OCI-LY3 (cell line): ENCODE data around the gene SRPK2.

ENCODE experiments used
- H2AFZ ChIP-seq: fragments of 200-600, 300-600 bp; shearing (Covaris generic); 2 replicates; pipeline ENCODE4 v1.6.0; 2014; ENCODE audit warnings: antibody characterized with exemption, low read depth, low read length
- H3K27ac ChIP-seq: fragments of 200-600, 300-600 bp; sonication (generic); 2 replicates; pipeline ENCODE4 v1.5.1; 2014; ENCODE audit warnings: mild to moderate bottlenecking, low read length, moderate library complexity, mixed read lengths
- H3K27me3 ChIP-seq: fragments of 200-600, 300-600 bp; sonication (generic); 2 replicates; pipeline ENCODE4 v1.6.1; 2014; ENCODE audit warnings: low read depth, low read length, mixed read lengths
- H3K36me3 ChIP-seq: fragments of 200-600, 300-600 bp; sonication (generic); replicated peaks from 2 replicates; pipeline ENCODE3; 2014; ENCODE audit warnings: low read depth, low read length, mixed read lengths
- H3K4me1 ChIP-seq: fragments of 300-600, 200-600 bp; sonication (generic); 2 replicates; pipeline ENCODE4 v1.6.1; 2014; ENCODE audit warnings: low read length, mixed read lengths
- H3K4me2 ChIP-seq: fragments of 200-600, 300-600 bp; sonication (generic); 2 replicates; pipeline ENCODE4 v1.6.1; 2014; ENCODE audit warnings: low read length, mixed read lengths
- H3K4me3 ChIP-seq: fragments of 300-600, 200-600 bp; sonication (generic); 2 replicates; pipeline ENCODE4 v1.5.1; 2014; ENCODE audit warnings: antibody characterized with exemption, mild to moderate bottlenecking, low read length, moderate library complexity
- H3K79me2 ChIP-seq: fragments of 300-600, 200-600 bp; shearing (Covaris generic); 2 replicates; pipeline ENCODE4 v1.6.1; 2014; ENCODE audit warnings: mild to moderate bottlenecking, low read length, mixed read lengths
- H3K9ac ChIP-seq: fragments of 300-600, 200-600 bp; shearing (Covaris generic); 2 replicates; pipeline ENCODE4 v1.6.0; 2014; ENCODE audit warnings: mild to moderate bottlenecking, low read length, moderate library complexity
- H3K9me3 ChIP-seq: fragments of 200-600, 300-600 bp; shearing (Covaris generic); 2 replicates; pipeline ENCODE4 v1.6.1; 2014; ENCODE audit warnings: low read length, mixed read lengths; ENCODE audit not compliant: insufficient read depth
- H4K20me1 ChIP-seq: fragments of 200-600, 300-600 bp; sonication (generic); 2 replicates; pipeline ENCODE4 v1.6.1; 2016; ENCODE audit warnings: low read length, mixed read lengths; ENCODE audit not compliant: insufficient read depth
- CTCF ChIP-seq: fragments of 200-600, 300-600 bp; sonication (generic); IDR thresholded peaks from 2 replicates; pipeline ENCODE4 v1.5.1; 2014; ENCODE audit warnings: antibody characterized with exemption, low read length, low read depth
- EZH2phosphoT487 ChIP-seq: fragments of 200-600 bp; shearing (Covaris generic); IDR thresholded peaks from 2 replicates; pipeline ENCODE4 v1.6.1; 2018; ENCODE audit warnings: antibody characterized with exemption, mixed run types, low read depth

Gene SRPK2

GRCh38 chr7:105139381-105139780, 249.3 kb downstream of the SRPK2 start:
- H3K36me3 ChIP-seq = peaks cover 10% of the 10 kb centered on the region

GRCh38 chr7:105137898-105138297, 250.8 kb downstream of the SRPK2 start:
- H3K27ac ChIP-seq = no peak overlapping the region
- H3K4me2 ChIP-seq = no peak overlapping the region
- no peaks in the 10 kb centered on the region for H3K4me1 ChIP-seq
- H3K9me3 ChIP-seq = no peaks in the 10 kb centered on the region
- H2AFZ ChIP-seq = no peak overlapping the region
- no peak for TF ChIP-seq CTCF
- TF ChIP-seq EZH2phosphoT487 = no peak
- H3K36me3 ChIP-seq = peaks cover 10% of the 10 kb centered on the region
- H3K79me2 ChIP-seq = no peaks in the 10 kb centered on the region
- no peaks in the 10 kb centered on the region; the same call in 1 of the 2 replicates for H4K20me1 ChIP-seq
- H3K4me3 ChIP-seq = no peak overlapping the region
- H3K27me3 ChIP-seq = no peaks in the 10 kb centered on the region
- no peak overlapping the region for H3K9ac ChIP-seq

More at GRCh38 chr7:105139381-105139780, 249.3 kb downstream of the SRPK2 start:
- Histone ChIP-seq H3K27ac (no peak overlapping the region), H3K79me2 (no peaks in the 10 kb centered on the region), H3K9ac (no peak overlapping the region), H3K9me3 (no peaks in the 10 kb centered on the region), H2AFZ (no peak overlapping the region), H3K27me3 (no peaks in the 10 kb centered on the region), H3K4me3 (no peak overlapping the region), H3K4me2 (no peak overlapping the region), H4K20me1 (no peaks in the 10 kb centered on the region; the same call in 1 of the 2 replicates), H3K4me1 (no peaks in the 10 kb centered on the region)
- TF ChIP-seq CTCF = no peak

- H3K4me2 ChIP-seq = no peak overlapping the region
- no peak overlapping the region for H3K27ac ChIP-seq
- H3K9ac ChIP-seq = no peak overlapping the region
- H2AFZ ChIP-seq = no peak overlapping the region
- peaks cover 6% of the 10 kb centered on the region for H3K36me3 ChIP-seq
- no peaks in the 10 kb centered on the region for H3K9me3 ChIP-seq
- peaks cover 13% of the 10 kb centered on the region for H3K4me1 ChIP-seq
- H3K4me3 ChIP-seq = no peak overlapping the region
- H4K20me1 ChIP-seq = no peaks in the 10 kb centered on the region; the same call in 1 of the 2 replicates
- no peaks in the 10 kb centered on the region for H3K27me3 ChIP-seq
- no peak for TF ChIP-seq CTCF
- no peak for TF ChIP-seq EZH2phosphoT487
- no peaks in the 10 kb centered on the region for H3K79me2 ChIP-seq
Observed at GRCh38 chr7:105136221-105136620, 252.5 kb downstream of the SRPK2 start.

- Histone ChIP-seq H3K4me2 (no peak overlapping the region), H3K4me1 (peaks cover 26% of the 10 kb centered on the region), H3K27me3 (no peaks in the 10 kb centered on the region), H3K4me3 (no peak overlapping the region), H3K9me3 (no peaks in the 10 kb centered on the region), H2AFZ (no peak overlapping the region), H3K9ac (no peak overlapping the region), H4K20me1 (no peaks in the 10 kb centered on the region; the same call in 1 of the 2 replicates), H3K36me3 (peaks cover 4% of the 10 kb centered on the region), H3K79me2 (peaks cover 8% of the 10 kb centered on the region), H3K27ac (no peak overlapping the region)
- TF ChIP-seq EZH2phosphoT487 (no peak), CTCF (no peak)
Observed at GRCh38 chr7:105133986-105134655, 254.6 kb downstream of the SRPK2 start.
